Stimulated activated CD4-positive, alpha-beta T cell treated with anti-CD3 and anti-CD28 coated beads, Interleukin-4, amount 100 ng/mL, for 48 hours (primary cell): ENCODE results near the gene IGLON5.

Experiments used
- DNase-seq, 2 donors: peaks; one replicate each; pipeline ENCODE4 v3.0.0-alpha.2; 2020; ENCODE audit warnings: low read depth in 2 of 2

Gene IGLON5

GRCh38 chr19:51338563-51339312 lies 27.3 kb downstream of the IGLON5 start:
- DNase-seq, result peak; percentile 87 to 88

- peak; percentile 23 to 32 for DNase-seq
These were observed 27.9 kb downstream of the IGLON5 start for GRCh38 chr19:51339313-51339686.

GRCh38 chr19:51339687-51340656 lies 28.5 kb downstream of the IGLON5 start:
- peak; percentile 97 to 99 for DNase-seq

GRCh38 chr19:51341066-51341465 lies 29.6 kb downstream of the IGLON5 start:
- DNase-seq, result no peak

- no peak for DNase-seq
These were observed 30.6 kb downstream of the IGLON5 start, which contains the start of gene VSIG10L for GRCh38 chr19:51341976-51342580. VSIG10L (minus strand) TSS chr19:51342139; CDS start chr19:51342124, 15 bp downstream.

GRCh38 chr19:51342631-51343569 lies 31.5 kb downstream of the IGLON5 start:
- DNase-seq, result no peak

- no peak for DNase-seq
These were observed 33.7 kb downstream of the IGLON5 start for GRCh38 chr19:51345076-51345620.

- DNase-seq, result no peak
These were observed 35.3 kb downstream of the IGLON5 start for GRCh38 chr19:51346742-51347141.

GRCh38 chr19:51347209-51347928 lies 35.9 kb downstream of the IGLON5 start:
- DNase-seq, result no peak

- no peak for DNase-seq
These were observed 40.0 kb downstream of the IGLON5 start for GRCh38 chr19:51351266-51351990.

- no peak for DNase-seq
These were observed 41.4 kb downstream of the IGLON5 start for GRCh38 chr19:51352783-51353360.

- DNase-seq, result no peak
These were observed 42.8 kb downstream of the IGLON5 start for GRCh38 chr19:51354103-51354741.

GRCh38 chr19:51354742-51355148 lies 43.3 kb downstream of the IGLON5 start:
- DNase-seq, result no peak

- no peak for DNase-seq
These were observed 44.8 kb downstream of the IGLON5 start for GRCh38 chr19:51356159-51356801.

GRCh38 chr19:51357952-51358351 lies 46.5 kb downstream of the IGLON5 start:
- DNase-seq, result no peak

- no peak for DNase-seq
These were observed 47.9 kb downstream of the IGLON5 start for GRCh38 chr19:51359294-51359693.

GRCh38 chr19:51361239-51361638 lies 49.8 kb downstream of the IGLON5 start:
- DNase-seq, result no peak
